Heart right ventricle (tissue), 16 donors: ENCODE data around the gene CSNK1A1L. TPM values are rescaled to one million over a fixed set of nuclear protein-coding genes. Genes with fewer than 3 reads are reported as not detected.

Source experiments
- ATAC-seq, 8 donors: fragments of 200-7000 bp; cut with Tn5 transposase; one replicate each; pipeline ENCODE4 v1.9.1; 2020; ENCODE audit warnings: mild to moderate bottlenecking in 8 of 8, moderate library complexity in 8 of 8, moderate number of reproducible peaks in 1 of 8
- DNase-seq, 2 donors: peaks; one replicate each; pipeline ENCODE4 v3.0.0-alpha.2; 2020
- H3K27ac ChIP-seq, 10 donors: fragments of 200-600 bp; sonication (generic) in 2 of 10; one replicate each; pipeline versions ENCODE4 v1.5.0 to v1.8.0; 2020 to 2022; ENCODE audit warnings: mild to moderate bottlenecking in 3 of 10
- H3K27me3 ChIP-seq, 7 donors: fragments of 200-600 bp; one replicate each; pipeline ENCODE4 v1.8.0; 2021 to 2022; ENCODE audit warnings: mild to moderate bottlenecking in 2 of 7
- H3K36me3 ChIP-seq, 9 donors: fragments of 200-600 bp; sonication (generic) in 1 of 9; one replicate each; pipeline versions ENCODE4 v1.5.0 to v1.8.0; 2020 to 2022; ENCODE audit warnings: mild to moderate bottlenecking in 2 of 9
- H3K4me1 ChIP-seq, 9 donors: fragments of 200-600 bp; sonication (generic) in 1 of 9; one replicate each; pipeline versions ENCODE4 v1.5.0 to v1.8.0; 2020 to 2022; ENCODE audit warnings: mild to moderate bottlenecking in 4 of 9
- H3K4me3 ChIP-seq, 10 donors: fragments of 200-600 bp; sonication (generic) in 2 of 10; one replicate each; pipeline versions ENCODE4 v1.5.0 to v1.8.0; 2020 to 2022; ENCODE audit warnings: mild to moderate bottlenecking in 7 of 10, moderate library complexity in 2 of 10
- H3K9me3 ChIP-seq, 11 donors: fragments of 200-600 bp in 10 of 11; sonication (generic) in 2 of 11; one replicate each; pipeline versions ENCODE4 v1.5.0 to v1.8.0; 2013 to 2022; ENCODE audit warnings: mild to moderate bottlenecking in 2 of 11, control low read depth in 1 of 11, moderate library complexity in 1 of 11
- CTCF ChIP-seq, 9 donors: fragments of 200-600 bp; sonication (generic) in 2 of 9; IDR thresholded peaks; one replicate each; pipeline versions ENCODE4 v1.5.0 to v1.8.0; 2021 to 2022; ENCODE audit warnings: antibody characterized with exemption in 9 of 9, mild to moderate bottlenecking in 5 of 9, moderate library complexity in 1 of 9
- WGBS, 2 donors: extraction: QIAGEN DNeasy Blood & Tissue Kit; methylation state at CpG; one replicate each; pipeline ENCODE4 v1.1.7; 2013; ENCODE audit warnings: inconsistent platforms in 1 of 2; 5-methylcytosine and 5-hydroxymethylcytosine counted together
- intact Hi-C, 10 donors: fragments of 100-400 bp; cut with DNase I; formaldehyde crosslinking; loops; one replicate each; pipeline versions ENCODE4 v1.11.1 to v1.14.2; 2022
- long read RNA-seq, 3 donors: library from polyadenylated mRNA; unstranded; transcript quantifications; one replicate each; pipeline ENCODE4 v2.0.0, GENCODE V29; 2020 to 2021
- polyA plus RNA-seq, 2 donors: library from polyadenylated mRNA; stranded (reverse); fragments of 200-250 nt; gene quantifications; one replicate each; pipeline ENCODE4 v1.2.3, GENCODE V29; 2013
- total RNA-seq, 10 donors: library from RNA; stranded (reverse); fragmentation: NEBNext Ultra II Directional in 3 of 10; extraction: Animal tissue kit (Norgen Biotek cat#: 25700) in 3 of 10; gene quantifications; one replicate each; pipeline versions ENCODE4 v1.2.1 to v1.2.4, GENCODE V29; 2021 to 2023
- donor health status: Arrhythmogenic right ventricular cardiomyopathy.
- donor health status: ischemic (EF 13 %, LVEDD 7.1; RV severe dilation, severe dysfunction).
- donor health status: healthy with polysubstance abuse.
- donor health status: DM: no; HTN: yes; CAD: no.
- donor health status: DM: no; HTN: no; CAD: no.
- donor health status: ischemic (EF 25% LVEDD 6.9; RV normal size, moderate dysfunction).
- donor health status: ischemic (EF 25% LVEDD 5.7; RV mildly dilated, moderate dysfunction).
- donor health status: healthy.
- donor health status: DM: yes; HTN: yes; CAD: no.
- donor health status: Ischemic cardiomyopathy.
- donor health status: ischemic (EF 35%, LVEDD 5.7; RV mildly dilated, moderate dysfunction).
- donor health status: nonischemic (EF 11% LVEDD 7.7; RV severe dilation, severe dysfunction).
- donor health status: DM: yes; HTN: yes; CAD: no.
- donor health status: PGD.
- donor health status: ischemic (EF 29% LVEDD 5.4; RV normal size, mild dysfunction).
- donor health status: nonischemic (EF 23%, LVEDD 6.1; RV moderate dilation, normal function).

Gene CSNK1A1L
- total RNA-seq (not detected), polyA plus RNA-seq (not detected)
- long read RNA-seq, donor 1 = 0 reads
- long read RNA-seq, donor 2 = 0 reads
- long read RNA-seq, donor 3 = 0 reads

GRCh38 chr13:37105251-37105714, at the start of gene CSNK1A1L:
CSNK1A1L (minus strand) TSS chr13:37105664; CDS start chr13:37105256, 408 bp downstream.
- Histone ChIP-seq H3K4me3 (no peak within 1 kb of the TSS), H3K9me3 (no peaks in the 10 kb centered on the region), H3K36me3 (no peaks in the 10 kb centered on the region), H3K27me3 (no peaks in the 10 kb centered on the region), H3K4me1 (peaks cover 0 to 10% (median 0%) of the 10 kb centered on the region in 9 donors), H3K27ac (no peak within 1 kb of the TSS)
- 95% methylated on average over 26 of the region's 26 CpGs for WGBS, 2 donors
- DNase-seq = no peak
- no peak for ATAC-seq
- intact Hi-C loops = loop anchor here in 2 of 10 donors (5.0 kb wide), 1 partner anchor 497 kb away; no protein-coding TSS in a partner anchor
- TF ChIP-seq CTCF (IDR thresholded peaks at IDR 0.05) = no peak

- Histone ChIP-seq H3K27ac (no peak overlapping the region), H3K4me1 (peaks cover 0 to 6% (median 0%) of the 10 kb centered on the region in 9 donors), H3K27me3 (no peaks in the 10 kb centered on the region), H3K4me3 (no peak overlapping the region), H3K9me3 (peaks cover 0 to 4% (median 0%) of the 10 kb centered on the region in 11 donors), H3K36me3 (no peaks in the 10 kb centered on the region)
- intact Hi-C loops = no loop called here
- no peak for TF ChIP-seq CTCF (IDR thresholded peaks at IDR 0.05)
- no peak for DNase-seq
- ATAC-seq = no peak
- WGBS, 2 donors = 26 to 40% methylated on average over 3 of the region's 3 CpGs
These were observed 43.9 kb upstream of the CSNK1A1L start for GRCh38 chr13:37149380-37149779.

GRCh38 chr13:37148501-37148900, 43.0 kb upstream of the CSNK1A1L start:
- ATAC-seq (no peak), DNase-seq (no peak)
- intact Hi-C loops = no loop called here
- TF ChIP-seq CTCF (IDR thresholded peaks at IDR 0.05) = no peak
- Histone ChIP-seq H3K4me1 (peaks cover 0 to 6% (median 0%) of the 10 kb centered on the region in 9 donors), H3K27me3 (no peaks in the 10 kb centered on the region), H3K9me3 (peaks cover 0 to 4% (median 0%) of the 10 kb centered on the region in 11 donors), H3K27ac (no peak overlapping the region), H3K36me3 (no peaks in the 10 kb centered on the region), H3K4me3 (no peak overlapping the region)
- 40 to 43% methylated on average over 2 of the region's 2 CpGs for WGBS, 2 donors

GRCh38 chr13:37144661-37145060, 39.2 kb upstream of the CSNK1A1L start:
- TF ChIP-seq CTCF (IDR thresholded peaks at IDR 0.05) = no peak
- ATAC-seq (no peak), DNase-seq (no peak)
- Histone ChIP-seq H3K27ac (no peak overlapping the region), H3K36me3 (no peaks in the 10 kb centered on the region), H3K4me1 (peaks cover 0 to 6% (median 0%) of the 10 kb centered on the region in 9 donors), H3K27me3 (no peaks in the 10 kb centered on the region), H3K9me3 (peaks cover 0 to 4% (median 0%) of the 10 kb centered on the region in 11 donors), H3K4me3 (no peak overlapping the region)
- intact Hi-C loops = no loop called here
